G401 (cell line): ENCODE data around the gene GSX1. TPM values are rescaled to one million over a fixed set of nuclear protein-coding genes. Genes with fewer than 3 reads are reported as not detected.

ENCODE experiments used
- DNase-seq: peaks from one replicate; pipeline ENCODE4 v3.0.0-alpha.2; 2015; ENCODE audit warnings: low spot score
- in situ Hi-C: cut with HindIII; loops from 2 replicates; pipeline ENCODE4 v1.10.0; 2016; ENCODE audit warnings: low sequenced_read_pairs, mixed read lengths
- total RNA-seq: library from RNA; depleted of rRNA; stranded (reverse); fragments of >200 nt; shearing (Covaris generic); gene quantifications from 2 replicates; pipeline ENCODE4 v1.2.3, GENCODE V29; 2014; rRNA removed

Gene GSX1
- total RNA-seq, 1 experiment from 2014 or later, result not detected

DNA sequence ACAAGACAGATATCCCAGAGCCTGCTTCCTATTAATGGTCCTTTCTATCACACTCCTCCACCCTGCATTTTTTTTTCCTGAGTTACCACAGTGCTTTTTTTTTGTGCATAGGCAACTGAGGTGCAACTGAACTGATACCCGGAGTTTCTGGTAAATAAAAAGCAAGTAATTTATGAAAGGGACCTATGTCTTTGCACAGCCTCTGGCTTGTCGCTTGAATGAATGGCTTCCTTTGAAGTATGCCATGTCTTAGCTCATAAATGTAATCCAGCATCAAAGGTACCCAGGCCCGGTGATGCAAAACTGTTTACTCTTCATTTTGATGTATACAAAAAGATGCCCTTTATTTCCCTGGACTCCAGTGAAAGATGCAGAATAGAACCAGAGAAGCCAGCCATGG lies 31.8 kb downstream of the GSX1 start:
- DNase-seq, result no peak
- in situ Hi-C loops, result no loop called here

DNA sequence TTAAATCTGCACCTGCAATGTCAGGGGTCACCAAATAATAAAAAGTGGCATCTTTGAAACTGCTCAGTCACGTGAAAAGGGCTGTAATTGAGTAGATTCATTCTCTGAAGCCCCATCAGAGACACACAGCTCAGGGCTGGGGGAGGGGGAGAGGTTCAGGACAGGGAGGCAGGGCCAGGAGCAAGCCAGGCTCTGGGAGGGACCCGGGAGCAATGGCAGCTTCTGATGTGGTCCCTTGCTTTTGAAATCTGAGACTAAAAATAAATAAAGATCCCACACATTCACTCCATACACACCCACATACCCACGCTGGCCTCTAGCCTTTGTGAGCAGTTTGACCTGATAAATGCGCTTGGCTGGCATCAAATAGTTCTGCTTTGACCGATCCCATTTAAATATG lies 32.8 kb downstream of the GSX1 start:
- in situ Hi-C loops, result no loop called here

DNA sequence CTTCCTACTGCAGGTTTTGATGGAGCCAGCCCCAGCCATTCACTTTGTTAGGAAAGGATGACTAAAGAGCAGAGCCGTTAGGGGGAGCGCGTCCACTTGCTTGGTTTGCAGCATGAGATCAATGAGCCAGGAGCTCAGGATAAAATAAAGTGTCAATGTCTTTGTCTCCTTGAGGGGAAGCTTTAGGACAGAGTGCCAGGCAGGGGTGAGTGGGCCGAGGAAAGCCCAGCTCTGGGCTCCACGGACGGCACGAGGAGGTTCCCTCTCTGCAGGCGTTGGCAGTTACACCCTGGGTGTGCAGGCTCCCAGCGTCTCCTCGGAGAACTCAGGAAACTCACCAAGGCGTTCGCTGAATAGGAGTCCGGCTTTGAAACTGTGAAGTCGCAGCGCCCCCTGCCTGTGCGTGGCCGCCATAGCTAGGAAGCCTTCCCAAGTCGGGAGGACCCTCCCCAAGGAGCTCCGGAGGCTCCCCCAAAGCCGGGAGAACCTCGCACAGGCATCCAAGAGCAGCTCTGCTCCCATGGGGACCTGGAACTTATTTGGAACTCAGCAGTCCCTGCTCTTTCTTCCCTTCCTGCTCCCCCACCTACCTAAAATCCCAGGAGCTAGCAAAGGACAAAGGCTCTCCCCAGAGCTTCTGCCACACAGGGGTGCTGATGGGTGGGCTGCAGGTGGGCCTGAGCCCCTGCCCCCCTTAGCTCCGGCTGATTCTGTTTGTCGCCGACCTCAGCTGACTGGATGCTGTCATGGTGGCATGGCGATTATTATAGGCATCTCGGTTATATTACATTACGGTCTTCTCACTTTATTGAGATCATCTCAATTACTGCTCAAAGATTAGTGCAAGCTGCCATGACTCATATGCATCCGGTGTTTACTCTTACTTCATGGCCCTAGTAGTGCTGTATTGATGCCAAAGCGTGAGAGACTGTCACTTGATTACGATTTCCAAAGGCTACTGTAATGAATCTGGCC lies 34.4 kb downstream of the GSX1 start:
- DNase-seq, result peak; percentile 84
- in situ Hi-C loops, result no loop called here

More for the DNA sequence above, 32.8 kb downstream of the GSX1 start:
- DNase-seq, result no peak

DNA sequence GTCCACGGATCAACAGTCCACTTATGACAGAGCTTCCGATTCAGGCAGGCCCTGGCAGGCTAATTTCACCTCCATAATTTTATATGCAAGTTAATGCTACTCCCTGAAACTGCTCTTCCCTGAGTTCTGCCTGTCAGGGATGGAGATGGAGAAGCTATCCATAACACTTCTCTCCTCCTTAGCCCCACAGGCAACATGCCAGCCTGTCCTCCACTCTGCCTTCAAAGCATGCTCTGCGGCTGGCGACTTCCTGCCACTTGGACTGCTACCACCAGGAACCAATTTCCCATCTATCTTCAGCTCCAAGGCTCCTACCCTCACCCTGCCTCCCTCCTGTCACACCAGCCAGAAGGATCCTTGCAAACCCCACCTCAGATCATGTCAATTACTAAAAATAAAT lies 35.4 kb downstream of the GSX1 start:
- no peak for DNase-seq
- in situ Hi-C loops, result no loop called here

DNA sequence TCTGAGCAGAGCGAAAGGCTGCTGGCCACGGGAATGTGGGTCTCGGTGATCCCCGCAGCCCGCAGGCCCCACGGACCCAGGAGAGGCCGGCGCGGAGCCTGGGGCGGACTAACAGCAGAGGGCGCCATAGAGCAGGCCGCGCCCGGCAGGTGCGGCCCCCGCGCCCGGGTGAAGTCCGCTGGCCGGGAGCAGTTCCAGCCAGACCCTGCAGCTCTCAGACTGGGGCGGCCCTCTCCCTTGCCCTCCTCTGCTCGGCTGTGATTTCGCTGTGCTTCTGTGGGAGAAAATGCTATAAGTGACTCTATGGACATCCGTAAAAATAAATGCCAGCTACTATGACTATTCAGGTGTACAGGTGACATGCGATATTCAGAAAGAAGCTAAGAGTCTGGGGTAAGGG lies 37.7 kb downstream of the GSX1 start:
- peak; percentile 31 for DNase-seq
- in situ Hi-C loops, result no loop called here

DNA sequence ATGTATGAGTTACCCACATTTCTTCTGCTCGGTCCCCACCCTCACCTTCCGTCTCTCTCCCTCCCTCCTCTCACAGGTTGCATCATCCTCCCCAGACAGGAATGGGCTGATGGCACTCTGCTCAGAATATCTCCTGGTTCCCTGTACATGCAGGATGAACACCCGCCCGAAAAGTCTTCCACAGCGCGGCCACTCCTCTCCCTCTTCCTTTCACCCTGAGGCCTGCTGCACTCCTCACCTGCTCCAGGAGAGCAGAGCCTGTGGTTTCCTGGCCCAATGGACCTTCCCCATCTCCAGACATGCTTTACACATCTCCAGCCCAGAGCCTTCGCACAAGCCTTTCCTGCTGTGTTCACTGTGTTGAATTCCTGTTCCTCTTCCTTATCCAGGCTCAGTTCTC lies 40.9 kb downstream of the GSX1 start:
- no peak for DNase-seq
- in situ Hi-C loops, result no loop called here

DNA sequence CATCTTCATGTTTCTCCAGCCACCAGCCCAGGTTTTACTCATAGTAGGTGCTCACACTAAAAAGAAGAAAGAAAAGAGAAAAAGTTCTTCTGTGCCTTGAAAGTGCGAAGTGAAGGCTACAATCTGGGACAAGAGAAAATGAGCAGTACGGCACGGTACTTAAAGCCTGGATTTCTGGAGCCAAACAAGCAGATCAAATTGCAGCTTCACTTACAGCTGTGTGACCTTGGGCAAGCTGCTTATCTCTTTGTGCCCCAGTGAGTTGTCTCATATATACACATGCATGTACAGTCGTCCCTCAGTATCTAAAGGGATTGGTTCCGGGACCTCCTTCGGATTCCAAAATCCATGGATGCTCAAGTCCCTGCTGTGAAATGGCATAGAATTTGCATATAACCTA lies 41.8 kb downstream of the GSX1 start:
- in situ Hi-C loops, result no loop called here
- DNase-seq, result no peak

DNA sequence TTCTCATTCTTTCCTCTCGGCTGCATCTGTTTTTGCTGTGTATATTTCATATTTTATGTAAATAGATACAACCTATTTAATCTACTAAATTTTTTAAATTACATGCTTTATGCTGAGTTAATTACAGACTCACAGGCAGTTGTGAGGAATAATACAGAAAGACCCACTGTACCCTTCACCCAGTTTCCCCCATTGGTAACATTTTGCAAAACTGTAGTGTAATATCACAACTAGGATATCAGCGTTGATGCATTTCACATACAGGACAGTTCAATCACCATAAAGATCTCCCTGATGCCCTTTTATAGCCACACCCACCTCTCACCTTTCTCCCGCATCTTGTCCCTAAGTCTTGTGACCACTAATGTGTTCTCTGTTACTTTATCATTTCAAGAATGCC lies 43.5 kb downstream of the GSX1 start:
- no peak for DNase-seq
- in situ Hi-C loops, result no loop called here

DNA sequence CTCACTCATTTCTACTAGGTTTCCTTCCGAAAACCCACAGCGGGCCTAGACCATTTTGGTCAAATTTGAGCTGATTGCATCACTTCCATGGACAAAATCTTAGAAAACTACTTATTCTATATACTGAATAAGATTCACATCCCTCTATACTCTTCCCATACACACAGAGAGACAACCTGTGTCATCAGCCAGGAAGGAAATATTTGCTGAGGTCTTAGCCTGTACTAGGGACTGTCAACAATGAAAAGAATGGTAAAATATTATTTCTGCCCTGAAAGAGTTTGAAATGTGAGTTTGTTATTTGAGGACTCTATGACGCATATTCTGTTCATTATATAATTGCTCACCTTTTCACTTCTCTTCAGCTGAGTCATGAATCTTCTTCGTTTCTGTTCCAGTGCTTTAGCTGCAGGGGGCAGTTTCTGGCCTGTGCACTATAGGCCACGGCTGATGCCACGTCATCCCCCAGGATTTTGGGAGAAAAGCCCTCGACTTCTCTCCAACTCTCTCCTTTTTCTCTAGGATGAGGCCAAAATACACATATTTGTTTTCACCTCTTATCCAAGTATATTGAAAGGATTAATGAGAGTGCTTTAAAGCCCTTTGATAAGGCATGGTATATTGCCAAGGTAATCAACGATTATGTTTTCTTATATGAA lies 47.7 kb downstream of the GSX1 start:
- in situ Hi-C loops, result no loop called here
- DNase-seq, result no peak

DNA sequence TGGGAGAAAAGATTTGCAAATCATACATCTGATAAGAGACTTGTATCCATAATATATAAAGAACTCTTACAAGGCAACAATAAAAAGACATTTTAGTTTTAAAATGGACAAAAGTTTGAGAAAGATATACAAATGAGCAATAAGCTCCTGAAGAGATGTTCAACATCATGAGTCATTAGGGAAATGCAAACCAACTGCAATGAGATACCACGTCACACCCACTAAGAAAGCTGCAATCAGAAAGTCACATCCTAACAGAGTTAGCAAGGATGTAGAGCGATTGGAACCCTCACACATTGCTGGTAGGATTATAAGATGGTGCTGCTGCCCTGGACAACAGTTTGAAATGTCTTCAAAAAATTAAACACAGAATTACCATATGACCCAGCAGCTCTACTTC lies 50.3 kb downstream of the GSX1 start:
- in situ Hi-C loops, result no loop called here
- DNase-seq, result no peak

Other genes with a start within 250 kb of the GSX1 start
- gene LNX2, start 172.0 kb upstream of the GSX1 start, total RNA-seq, result 10.2 and 13.1 TPM in 2 replicates
- gene POLR1D, start 170.6 kb upstream of the GSX1 start, total RNA-seq, result 179 and 188 TPM in 2 replicates
- not detected in 2 replicates for gene PDX1, start 127.5 kb downstream of the GSX1 start, total RNA-seq
- gene CDX2, start 176.8 kb downstream of the GSX1 start, total RNA-seq, result 0.37 and 0.41 TPM in 2 replicates
- not detected in 2 replicates for gene URAD, start 196.2 kb downstream of the GSX1 start, total RNA-seq